Natural killer cell treated with Interleukin-12 subunit alpha and Interleukin-12 subunit beta and Interleukin-15 and Interleukin-18, amount 100 ng/mL, for 72 hours (primary cell): ENCODE measurements around the gene ADCY4. TPM values are rescaled to one million over a fixed set of nuclear protein-coding genes. Genes with fewer than 3 reads are reported as not detected.
"Not testable (repeated sequence)": the region's sequence is repeated elsewhere in the genome, so short reads cannot be mapped to it uniquely, and the experiment has no call there.

Source experiments
- ATAC-seq, 2 donors: fragments of 150-1000 bp; cut with Tn5 transposase in 1 of 2; sonication (Bioruptor Pico), chemical (Tn5 transposase) in 1 of 2; 2 replicates each; pipeline ENCODE4 v1.10.0; 2021
- DNase-seq: peaks from one replicate; pipeline ENCODE4 v3.0.0; 2022; ENCODE audit warnings: low spot score
- H3K27ac Mint-ChIP-seq, 2 donors: 1 replicate in 1 of 2; 2 replicates in 1 of 2; pipeline ENCODE4 v1.8.0; 2022; ENCODE audit warnings: mixed read lengths in 2 of 2, mild to moderate bottlenecking in 1 of 2, moderate library complexity in 1 of 2
- H3K27me3 Mint-ChIP-seq, 2 donors: 1 replicate in 1 of 2; 2 replicates in 1 of 2; pipeline ENCODE4 v1.8.0; 2022; ENCODE audit warnings: mixed read lengths in 2 of 2
- H3K36me3 Mint-ChIP-seq: one replicate; pipeline ENCODE4 v1.8.0; 2022; ENCODE audit warnings: mixed read lengths
- H3K4me1 Mint-ChIP-seq, 2 donors: 1 replicate in 1 of 2; 2 replicates in 1 of 2; pipeline ENCODE4 v1.8.0; 2022; ENCODE audit warnings: low read depth in 2 of 2, mixed read lengths in 2 of 2, mild to moderate bottlenecking in 1 of 2
- H3K4me3 Mint-ChIP-seq: one replicate; pipeline ENCODE4 v1.8.0; 2022; ENCODE audit warnings: mixed read lengths
- H3K9me3 Mint-ChIP-seq: 2 replicates; pipeline ENCODE4 v1.8.0; 2022; ENCODE audit warnings: mixed read lengths
- total RNA-seq, 2 donors: library from RNA; stranded (reverse); gene quantifications; one replicate each; pipeline ENCODE4 v1.2.3, GENCODE V29; 2022

ADCY4 gene
- total RNA-seq, 2 donors from 2014 or later: 1.0 to 1.9 TPM

- H3K4me3 Mint-ChIP-seq: peak within 1 kb of the TSS; percentile 85
- no peak for DNase-seq
- peaks cover 12 to 27% of the 10 kb centered on the region in 2 donors for H3K27me3 Mint-ChIP-seq
- peak within 1 kb of the TSS in 1 of 2 donors; percentile 77 for H3K27ac Mint-ChIP-seq
- H3K36me3 Mint-ChIP-seq: peaks cover 6% of the 10 kb centered on the region
- H3K4me1 Mint-ChIP-seq: peaks cover 28 to 32% of the 10 kb centered on the region in 2 donors
- peak; percentile 82 to 85 for ATAC-seq
- no peaks in the 10 kb centered on the region for H3K9me3 Mint-ChIP-seq
These were observed 4.6 kb upstream of the ADCY4 start, which contains the start of gene RIPK3 for GRCh38 chr14:24339284-24340151. Gene RIPK3, minus strand, starts transcription at chr14:24339991. Its CDS starts 165 bp downstream, at chr14:24339826.

- DNase-seq (no peak), ATAC-seq (no peak)
- Mint-ChIP-seq H3K27me3 (peaks cover 10 to 23% of the 10 kb centered on the region in 2 donors), H3K36me3 (peaks cover 6% of the 10 kb centered on the region), H3K27ac (no peak overlapping the region), H3K4me3 (peak overlapping the region; percentile 85), H3K4me1 (peaks cover 28 to 32% of the 10 kb centered on the region in 2 donors), H3K9me3 (no peaks in the 10 kb centered on the region)
These were observed 4.0 kb upstream of the ADCY4 start for GRCh38 chr14:24338843-24339242.

- DNase-seq (no peak), ATAC-seq (no peak)
- peaks cover 8 to 13% of the 10 kb centered on the region in 2 donors for H3K27me3 Mint-ChIP-seq
- H3K27ac Mint-ChIP-seq: no peak overlapping the region
- no peaks in the 10 kb centered on the region for H3K9me3 Mint-ChIP-seq
- H3K4me1 Mint-ChIP-seq: peaks cover 31 to 34% of the 10 kb centered on the region in 2 donors
- H3K4me3 Mint-ChIP-seq: peak overlapping the region; percentile 85
- peaks cover 6% of the 10 kb centered on the region for H3K36me3 Mint-ChIP-seq
These were observed 2.9 kb upstream of the ADCY4 start for GRCh38 chr14:24337824-24338175.

- DNase-seq (no peak), ATAC-seq (no peak)
- Mint-ChIP-seq H3K36me3 (peaks cover 6% of the 10 kb centered on the region), H3K9me3 (no peaks in the 10 kb centered on the region), H3K4me1 (peaks cover 33 to 39% of the 10 kb centered on the region in 2 donors), H3K27me3 (peaks cover 8 to 9% of the 10 kb centered on the region in 2 donors), H3K27ac (no peak overlapping the region), H3K4me3 (no peak overlapping the region)
These were observed 2.4 kb upstream of the ADCY4 start for GRCh38 chr14:24337144-24337823.

- Mint-ChIP-seq H3K27me3 (peaks cover 8 to 12% of the 10 kb centered on the region in 2 donors), H3K9me3 (no peaks in the 10 kb centered on the region), H3K27ac (no peak overlapping the region), H3K4me1 (peaks cover 43 to 56% of the 10 kb centered on the region in 2 donors), H3K36me3 (peaks cover 6% of the 10 kb centered on the region), H3K4me3 (no peak overlapping the region)
- ATAC-seq: no peak
- no peak for DNase-seq
These were observed 745 bp upstream of the ADCY4 start for GRCh38 chr14:24335461-24336171.

- H3K27me3 Mint-ChIP-seq: peaks cover 8 to 18% of the 10 kb centered on the region in 2 donors
- peaks cover 51 to 60% of the 10 kb centered on the region in 2 donors for H3K4me1 Mint-ChIP-seq
- peak overlapping the region; percentile 91 for H3K4me3 Mint-ChIP-seq
- peak overlapping the region; percentile 62 to 75 for H3K27ac Mint-ChIP-seq
- peak; percentile 82 for DNase-seq
- ATAC-seq: peak; percentile 68 to 71
- peaks cover 6% of the 10 kb centered on the region for H3K36me3 Mint-ChIP-seq
- H3K9me3 Mint-ChIP-seq: no peaks in the 10 kb centered on the region
These were observed 2.4 kb downstream of the ADCY4 start for GRCh38 chr14:24332268-24332993.

- ATAC-seq (no peak), DNase-seq (no peak)
- H3K27ac Mint-ChIP-seq: peak overlapping the region; percentile 62 to 75
- peaks cover 8 to 18% of the 10 kb centered on the region in 2 donors for H3K27me3 Mint-ChIP-seq
- peaks cover 58 to 65% of the 10 kb centered on the region in 2 donors for H3K4me1 Mint-ChIP-seq
- peak overlapping the region; percentile 91 for H3K4me3 Mint-ChIP-seq
- no peaks in the 10 kb centered on the region for H3K9me3 Mint-ChIP-seq
- peaks cover 6% of the 10 kb centered on the region for H3K36me3 Mint-ChIP-seq
These were observed 3.1 kb downstream of the ADCY4 start for GRCh38 chr14:24331731-24332267.

DNA sequence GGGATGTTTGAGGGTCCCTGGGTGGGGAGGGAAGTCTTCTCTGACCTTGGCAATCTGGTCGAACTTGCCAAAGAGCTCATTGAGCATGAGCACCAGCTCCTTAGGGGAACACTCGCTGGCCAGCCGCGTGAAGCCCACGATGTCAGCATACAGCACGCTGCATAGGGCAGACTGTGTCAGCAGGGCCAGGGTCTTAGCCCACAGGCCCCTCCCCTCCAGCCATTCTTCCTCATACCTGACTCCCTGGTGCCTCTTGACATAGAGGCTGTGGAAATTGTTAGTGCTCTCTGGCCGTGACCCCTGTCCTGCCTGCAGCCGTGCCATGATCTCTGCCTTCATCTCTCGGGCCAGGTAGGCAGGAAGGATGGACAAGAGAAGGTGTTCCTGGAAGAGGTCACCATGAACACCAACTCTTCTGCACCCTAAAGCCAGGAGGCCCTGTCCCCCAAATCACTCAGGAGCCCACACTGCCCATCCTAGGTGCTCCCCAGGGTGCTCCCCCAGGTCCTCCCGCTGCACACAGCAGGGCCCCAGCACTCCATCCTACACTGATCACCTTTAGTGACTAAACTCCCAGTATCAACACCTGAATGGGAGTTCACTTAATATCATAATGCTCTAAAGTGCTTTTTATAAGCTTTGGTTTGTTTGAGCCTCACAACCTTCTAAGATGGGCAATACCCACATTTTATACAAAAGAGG, 3.7 kb downstream of the ADCY4 start:
- ATAC-seq: no peak
- no peak for DNase-seq
- Mint-ChIP-seq H3K27ac (peak overlapping the region in 1 of 2 donors; percentile 69), H3K4me1 (peaks cover 58 to 65% of the 10 kb centered on the region in 2 donors), H3K4me3 (no peak overlapping the region), H3K27me3 (peaks cover 8 to 18% of the 10 kb centered on the region in 2 donors), H3K9me3 (no peaks in the 10 kb centered on the region), H3K36me3 (peaks cover under 1% of the 10 kb centered on the region)

GRCh38 chr14:24329736-24330135, 5.1 kb downstream of the ADCY4 start:
- peak; percentile 94 for ATAC-seq
- Mint-ChIP-seq H3K27me3 (peaks cover under 1 to 13% of the 10 kb centered on the region in 2 donors), H3K4me1 (peaks cover 52 to 62% of the 10 kb centered on the region in 2 donors), H3K27ac (peak overlapping the region; percentile 69 to 88), H3K4me3 (peak overlapping the region; percentile 59), H3K36me3 (no peaks in the 10 kb centered on the region), H3K9me3 (no peaks in the 10 kb centered on the region)
- DNase-seq: peak; percentile 96

DNA sequence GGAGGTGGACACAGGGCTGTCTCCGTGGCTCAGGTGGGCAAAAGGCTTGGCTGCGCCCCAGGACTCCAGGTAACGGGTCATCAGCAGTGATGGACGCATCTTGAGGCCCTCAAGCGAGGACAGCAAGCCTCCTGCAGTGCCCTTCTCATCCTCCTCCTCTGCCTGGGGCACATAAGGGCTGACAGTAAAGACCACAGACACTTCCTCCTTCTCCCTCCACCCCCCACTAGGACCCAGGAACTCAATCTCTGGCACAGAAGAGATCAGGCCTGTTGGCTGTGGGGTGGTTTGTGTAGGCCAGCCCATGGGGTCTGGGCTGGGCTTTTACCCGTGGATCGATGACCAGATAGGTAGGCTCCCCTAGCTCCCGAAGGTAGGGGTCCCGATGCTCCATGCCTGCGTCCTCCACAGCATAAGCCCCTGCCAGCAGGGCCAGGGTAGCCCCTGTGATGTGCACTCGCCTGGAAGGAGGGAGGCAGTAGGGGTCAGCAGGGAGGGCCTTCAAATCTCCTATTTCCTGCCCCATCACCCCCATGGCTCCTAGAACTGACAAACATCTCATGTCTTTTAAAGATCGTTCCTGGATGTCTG, 5.7 kb downstream of the ADCY4 start:
- Mint-ChIP-seq H3K27me3 (peaks cover 0 to 13% of the 10 kb centered on the region in 2 donors), H3K36me3 (no peaks in the 10 kb centered on the region), H3K4me1 (peaks cover 50 to 62% of the 10 kb centered on the region in 2 donors), H3K4me3 (peak overlapping the region; percentile 59), H3K9me3 (no peaks in the 10 kb centered on the region), H3K27ac (peak overlapping the region; percentile 69 to 88)
- ATAC-seq (no peak), DNase-seq (peak; percentile 55)

DNA sequence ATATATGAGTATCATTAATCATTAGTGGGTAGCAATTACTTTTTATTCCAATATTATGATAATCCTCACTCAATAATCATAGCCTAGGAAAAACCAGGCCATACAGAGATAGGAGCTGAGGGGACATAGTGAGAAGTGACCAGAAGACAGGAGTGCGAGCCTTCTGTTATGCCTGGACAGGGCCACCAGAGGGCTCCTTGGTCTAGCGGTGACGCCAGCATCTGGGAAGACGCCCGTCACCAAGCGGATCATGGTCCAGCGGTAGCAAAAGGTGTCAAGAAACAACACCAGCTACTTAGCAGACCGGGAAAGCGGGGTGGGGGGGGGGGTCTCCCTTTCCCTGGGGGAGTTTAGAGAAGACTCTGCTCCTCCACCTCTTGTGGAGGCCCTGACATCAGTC, 7.0 kb downstream of the ADCY4 start:
- Mint-ChIP-seq H3K4me3 (peak overlapping the region; percentile 3), H3K4me1 (peaks cover 47 to 62% of the 10 kb centered on the region in 2 donors)

GRCh38 chr14:24327303-24327702, 7.6 kb downstream of the ADCY4 start:
- ATAC-seq (no peak), DNase-seq (no peak)
- peaks cover 3 to 18% of the 10 kb centered on the region in 2 donors for H3K27me3 Mint-ChIP-seq
- H3K4me3 Mint-ChIP-seq: peak overlapping the region; percentile 3
- no peaks in the 10 kb centered on the region for H3K36me3 Mint-ChIP-seq
- H3K4me1 Mint-ChIP-seq: peaks cover 45 to 55% of the 10 kb centered on the region in 2 donors
- H3K27ac Mint-ChIP-seq: peak overlapping the region in 1 of 2 donors; percentile 17
- no peaks in the 10 kb centered on the region for H3K9me3 Mint-ChIP-seq

More for the DNA sequence above, 7.0 kb downstream of the ADCY4 start:
- not testable (repeated sequence) for H3K36me3 Mint-ChIP-seq, H3K9me3 Mint-ChIP-seq, ATAC-seq, DNase-seq
- peaks cover 0 to 16% of the 10 kb centered on the region in 2 donors for H3K27me3 Mint-ChIP-seq
- H3K27ac Mint-ChIP-seq: peak overlapping the region in 1 of 2 donors; percentile 17
